ELR (cell line): ENCODE results near the gene YAF2.
A peak's percentile ranks its signal among the peaks of the same experiment; 100 is the strongest.
"Not testable (repeated sequence)": the region's sequence is repeated elsewhere in the genome, so short reads cannot be mapped to it uniquely, and the experiment has no call there.

Source experiments
- DNase-seq: peaks from one replicate; pipeline ENCODE4 v3.0.0-alpha.2; 2015; ENCODE audit warnings: low read depth

The YAF2 gene

DNA sequence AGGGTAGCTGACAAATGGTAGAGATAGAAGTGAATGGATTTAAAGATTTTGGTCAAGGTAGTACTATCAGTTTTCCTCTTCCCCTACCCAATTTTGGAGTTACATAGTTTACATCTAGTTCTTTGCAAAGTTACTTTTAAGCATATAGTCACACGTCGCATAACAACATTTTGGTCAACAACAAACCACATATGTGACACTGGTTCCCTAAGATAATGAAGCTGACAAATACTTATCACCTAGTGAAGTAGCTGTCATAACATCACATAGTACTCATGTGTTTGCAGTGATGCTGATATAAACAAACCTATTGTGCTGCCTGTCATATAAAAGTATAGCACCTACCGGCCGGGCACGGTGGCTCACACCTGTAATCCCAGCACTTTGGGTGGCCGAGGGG, 45.4 kb downstream of the YAF2 start:
- no peak for DNase-seq

DNA sequence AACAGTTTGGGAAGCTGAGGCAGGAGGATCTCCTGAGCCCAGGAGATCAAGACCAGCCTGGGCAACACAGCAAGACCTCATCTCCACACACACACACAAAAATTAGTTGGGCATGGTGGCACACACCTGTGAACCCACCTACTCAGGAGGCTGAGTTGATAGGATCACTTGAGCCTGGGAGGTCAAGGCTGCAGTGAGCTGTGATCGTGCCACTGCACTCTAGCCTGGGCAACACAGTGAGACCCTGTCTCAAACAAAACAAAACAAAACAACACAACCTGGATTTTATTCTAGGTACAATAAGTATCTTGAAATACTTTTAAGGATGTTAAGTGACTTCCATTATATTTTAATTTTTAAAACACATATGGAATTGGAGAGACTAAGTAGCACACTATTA, 45.8 kb downstream of the YAF2 start:
- DNase-seq, result no peak

DNA sequence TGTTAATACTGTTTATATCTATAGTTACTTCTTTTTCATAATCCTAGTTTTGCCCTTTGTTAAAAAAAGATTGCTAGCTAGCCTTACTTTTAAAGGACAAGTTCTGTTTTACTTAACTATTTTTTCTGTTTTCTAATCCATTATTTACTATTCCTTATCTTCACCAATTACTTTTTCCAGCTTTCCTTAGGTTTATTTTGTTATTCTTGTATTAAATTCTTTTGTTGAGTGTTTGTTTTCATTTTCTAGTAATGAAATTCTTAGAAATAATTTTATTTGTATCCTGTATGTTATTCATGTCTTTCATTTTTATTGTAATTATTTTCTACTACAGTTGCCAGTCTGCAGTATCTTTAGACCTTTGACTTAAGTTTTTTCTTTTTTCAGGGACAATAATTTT, 47.7 kb downstream of the YAF2 start:
- DNase-seq, result no peak

DNA sequence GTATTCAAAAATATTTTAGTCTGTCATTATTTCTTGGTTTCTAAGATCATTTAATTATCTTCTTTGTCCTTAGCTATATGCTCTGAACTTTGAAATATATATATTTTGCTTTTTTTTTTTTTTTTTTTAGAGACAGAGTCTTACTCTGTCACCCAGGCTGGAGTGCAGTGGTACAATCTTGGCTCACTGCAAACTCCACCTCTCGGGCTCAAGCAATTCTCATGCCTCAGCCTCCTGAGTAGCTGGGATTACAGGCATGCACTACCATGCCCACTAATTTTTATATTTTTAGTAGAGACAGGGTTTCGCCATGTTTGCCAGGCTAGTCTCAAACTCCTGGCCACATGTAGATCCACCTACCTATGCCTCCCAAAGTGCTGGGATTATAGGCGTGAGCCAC, 49.8 kb downstream of the YAF2 start:
- DNase-seq, result not testable (repeated sequence)

DNA sequence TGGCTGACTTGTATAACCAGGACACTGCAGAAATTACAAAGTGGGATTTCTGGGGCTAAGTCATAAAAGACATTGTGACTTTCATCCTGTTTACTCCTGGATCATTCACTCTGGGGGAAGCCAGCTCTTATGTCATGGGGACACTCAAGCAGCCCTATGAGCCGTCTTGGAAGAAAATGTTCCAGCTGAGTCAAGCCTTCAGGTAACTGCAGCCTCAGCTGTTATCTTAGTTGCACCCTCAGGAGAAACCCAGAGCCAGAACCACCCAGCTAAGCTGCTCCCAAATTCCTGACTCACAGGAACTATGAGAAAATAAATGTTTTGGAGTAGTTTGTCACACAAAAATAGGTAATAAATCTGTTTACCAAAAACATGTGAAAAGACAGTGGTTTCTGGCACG, 50.2 kb downstream of the YAF2 start:
- no peak for DNase-seq

DNA sequence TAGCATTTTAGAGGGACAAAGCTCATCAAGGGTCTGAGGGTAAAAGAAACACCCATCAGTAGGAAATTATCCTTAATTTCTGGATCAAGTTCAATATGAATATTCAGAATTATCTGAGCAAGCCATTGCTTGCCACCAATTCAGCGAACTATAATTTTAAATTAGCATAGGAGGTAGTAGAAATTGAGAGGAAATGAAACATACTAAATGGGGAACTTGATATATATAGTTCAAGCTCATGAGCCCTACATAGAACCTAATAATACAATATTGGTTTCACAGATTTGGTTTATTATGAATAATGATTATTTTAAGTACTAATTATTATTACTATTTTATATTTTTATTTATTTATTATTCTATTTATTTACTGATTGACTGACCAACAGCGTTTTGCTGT, 51.3 kb downstream of the YAF2 start:
- DNase-seq, result no peak

DNA sequence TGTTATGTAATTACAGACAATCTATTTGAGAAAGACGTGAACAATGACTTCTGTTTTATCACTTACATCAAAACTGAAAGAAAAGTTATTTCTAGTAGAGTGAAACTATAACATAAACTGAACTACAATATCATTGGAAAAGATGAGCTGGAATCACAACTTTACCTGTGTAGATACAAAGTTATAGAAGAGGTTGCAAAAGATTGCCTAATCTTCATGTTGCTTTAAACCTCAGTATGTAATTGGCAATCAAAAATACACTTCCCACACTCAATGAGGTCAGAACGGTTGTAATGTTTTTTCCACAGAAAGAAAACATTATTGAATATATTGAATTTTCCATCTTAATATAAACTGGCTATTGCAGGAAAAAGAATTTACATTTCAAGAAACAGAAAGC, 55.7 kb downstream of the YAF2 start:
- DNase-seq, result no peak

DNA sequence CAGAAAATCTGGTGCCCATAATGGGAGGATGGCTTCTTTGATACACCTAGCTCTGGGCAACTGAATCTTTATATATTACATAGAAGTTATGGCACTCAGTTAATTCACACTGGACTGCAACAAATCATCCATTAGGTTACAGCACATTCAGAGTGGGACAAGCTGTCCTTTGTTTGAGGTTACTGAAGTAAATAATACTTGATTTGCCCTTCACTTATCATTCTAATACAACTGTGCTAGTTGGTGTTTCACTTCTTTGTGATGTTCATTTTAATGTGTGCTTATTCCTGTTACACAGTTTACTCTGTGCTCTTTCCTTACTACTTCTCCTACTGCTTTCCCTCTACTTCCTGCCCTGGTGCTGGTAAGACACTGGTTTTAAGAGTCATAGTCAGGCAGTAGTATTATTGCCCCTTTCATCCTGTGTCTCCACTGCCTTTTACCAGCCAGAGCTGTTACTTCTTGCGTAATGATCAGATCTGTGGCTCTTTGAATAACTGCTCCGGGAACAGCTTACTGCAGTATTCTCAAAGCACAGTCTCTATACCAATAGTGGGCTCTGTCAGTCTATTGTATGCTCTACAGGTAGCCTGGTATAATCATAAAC, 57.0 kb downstream of the YAF2 start:
- DNase-seq, result no peak

DNA sequence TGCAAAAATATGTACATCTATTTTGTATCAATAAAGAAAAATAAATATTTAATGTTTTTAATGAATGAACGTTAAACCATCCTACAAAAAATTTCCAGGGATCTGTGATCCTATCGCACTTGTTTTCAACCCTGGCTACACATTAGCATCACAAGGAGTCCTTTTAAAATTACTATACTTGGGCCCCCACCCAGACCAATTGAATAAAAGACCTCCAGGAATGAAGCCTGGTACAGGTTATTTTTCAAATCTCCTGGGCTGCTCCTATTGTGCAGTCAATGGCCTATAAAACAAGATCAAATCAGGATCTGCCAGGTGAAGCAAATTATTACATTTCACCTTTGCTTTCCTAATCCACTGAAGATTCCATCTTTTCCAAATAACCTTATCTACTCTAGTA, 59.9 kb downstream of the YAF2 start:
- DNase-seq, result no peak

DNA sequence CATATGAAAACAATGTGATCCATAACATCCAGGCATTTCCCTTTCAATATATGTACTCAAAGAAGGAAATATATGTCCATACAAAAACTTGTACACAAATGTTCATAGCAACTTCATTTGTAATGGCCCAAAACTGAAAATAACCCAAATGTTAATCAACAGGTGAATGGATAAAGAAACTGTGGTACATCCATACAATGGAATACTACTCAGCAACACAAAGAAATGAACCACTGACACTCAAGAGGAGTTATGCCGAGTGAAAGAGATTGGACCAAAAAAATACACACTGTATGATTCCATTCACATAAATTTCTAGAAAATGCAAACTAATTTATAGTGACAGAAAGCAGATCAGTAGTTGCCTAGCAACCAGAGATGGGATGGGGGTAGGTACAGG, 63.1 kb downstream of the YAF2 start:
- DNase-seq, result no peak

DNA sequence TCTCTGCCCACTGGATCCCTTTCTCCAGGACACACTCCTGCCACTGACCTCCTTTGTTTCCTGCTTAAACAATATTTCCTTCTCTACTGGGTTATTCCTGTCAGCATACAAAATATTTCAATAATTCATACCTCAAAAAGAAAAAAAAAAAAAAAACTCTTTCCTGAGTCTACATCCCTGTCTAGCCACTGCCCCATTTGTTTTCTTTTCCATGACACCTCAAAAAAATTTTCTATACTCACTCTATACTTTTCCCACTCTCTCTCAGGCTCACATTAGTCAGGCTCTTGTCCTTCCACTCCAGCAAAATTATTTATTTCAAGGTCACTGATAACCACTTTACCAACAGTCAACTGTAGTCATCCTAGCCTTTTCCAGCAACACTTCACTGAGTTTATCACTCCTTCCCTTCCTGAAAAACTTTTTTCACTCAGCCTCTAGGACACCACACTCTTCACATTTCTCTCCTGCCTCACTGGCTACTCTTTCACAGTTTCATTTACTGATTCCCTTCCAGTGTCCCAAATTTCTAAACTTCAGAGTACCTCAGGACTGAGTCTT, 64.0 kb downstream of the YAF2 start:
- DNase-seq, result no peak

DNA sequence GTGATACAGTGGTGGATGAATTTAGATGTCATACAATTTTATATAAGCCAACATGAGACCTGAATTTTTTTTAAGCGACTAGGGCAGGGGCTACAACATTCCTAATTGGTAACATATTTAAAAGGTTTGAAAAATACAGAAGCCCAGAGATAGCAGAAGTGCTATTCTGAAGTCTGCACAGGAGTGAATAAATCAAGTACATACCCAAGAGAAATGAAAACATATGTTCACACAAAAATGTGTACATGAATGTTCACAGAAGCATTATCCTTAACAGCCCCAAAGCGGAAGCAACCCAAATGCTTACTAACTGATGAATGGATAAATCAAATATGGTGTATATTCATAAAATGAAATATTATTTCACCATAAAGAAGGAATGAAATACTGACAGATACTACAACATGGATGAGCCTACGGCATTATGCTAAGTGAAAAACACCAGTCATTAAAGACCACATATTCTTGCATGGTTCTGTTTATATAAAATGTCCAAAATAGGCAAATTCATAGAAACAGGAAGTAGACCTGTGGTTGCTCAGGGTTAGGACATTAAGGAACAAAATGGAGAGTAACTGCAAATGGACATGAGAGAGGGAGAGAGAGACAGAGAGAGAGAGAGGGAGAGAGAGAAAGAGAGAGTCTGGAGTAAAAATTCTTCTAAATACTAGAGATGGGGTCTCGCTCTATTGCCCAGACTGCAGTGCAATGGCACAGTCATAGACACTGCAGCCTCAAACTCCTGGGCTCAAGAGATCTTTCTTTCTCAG, 65.4 kb downstream of the YAF2 start:
- no peak for DNase-seq

DNA sequence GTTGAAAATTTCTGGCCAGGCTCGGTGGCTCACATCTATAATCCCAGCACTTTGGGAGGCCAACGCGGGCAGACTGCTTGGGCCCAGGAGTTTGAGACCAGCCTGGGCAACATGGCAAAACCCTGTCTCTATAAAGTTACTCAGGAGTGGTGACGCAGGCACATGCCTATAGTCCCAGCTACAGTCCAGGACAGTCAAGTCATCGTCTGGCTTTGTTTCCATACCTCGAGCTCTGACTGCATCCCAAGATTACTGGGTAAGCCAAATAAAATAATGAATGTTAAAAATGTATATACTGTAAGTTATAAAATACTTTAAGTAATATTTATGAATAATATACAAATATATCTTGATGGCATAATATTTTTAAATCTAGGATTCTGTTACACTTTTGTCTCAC, 70.3 kb downstream of the YAF2 start:
- no peak for DNase-seq

DNA sequence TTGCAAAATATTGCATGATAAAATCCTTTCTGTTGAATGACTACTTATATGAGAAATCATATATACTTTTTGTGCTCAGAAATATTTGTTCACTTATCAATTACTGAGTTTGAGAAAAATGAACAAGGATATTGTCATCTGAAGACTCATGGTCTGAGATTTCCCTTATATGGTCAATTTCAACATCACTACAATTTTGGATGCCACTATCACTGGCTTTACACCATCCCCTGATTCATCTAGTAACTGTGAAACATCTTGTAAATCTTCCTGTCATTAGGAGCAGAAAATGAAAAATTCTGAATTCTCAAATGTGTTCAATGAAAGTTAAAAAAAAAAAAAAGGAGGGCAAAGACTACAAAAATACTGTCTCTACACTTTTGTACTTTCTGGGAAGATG, 71.5 kb downstream of the YAF2 start:
- peak; percentile 16 for DNase-seq

DNA sequence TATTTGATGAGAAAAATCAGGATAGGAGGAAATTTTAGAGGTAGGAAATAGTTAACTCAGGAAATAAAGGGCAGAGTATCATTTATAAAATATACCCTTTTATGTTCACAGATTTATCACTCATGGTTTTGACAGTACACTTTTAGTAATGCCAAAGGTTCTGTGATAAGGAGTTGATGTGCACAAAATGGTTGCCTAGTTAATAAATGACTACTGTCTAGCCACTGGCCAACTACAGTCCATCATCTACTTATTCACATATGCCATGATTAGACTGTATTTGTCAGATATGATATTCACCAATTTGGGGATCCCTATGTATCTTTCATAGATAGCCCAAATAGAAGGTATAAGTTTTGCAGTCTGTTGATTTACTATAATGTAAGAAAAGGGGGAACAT, 74.1 kb downstream of the YAF2 start:
- DNase-seq, result no peak

DNA sequence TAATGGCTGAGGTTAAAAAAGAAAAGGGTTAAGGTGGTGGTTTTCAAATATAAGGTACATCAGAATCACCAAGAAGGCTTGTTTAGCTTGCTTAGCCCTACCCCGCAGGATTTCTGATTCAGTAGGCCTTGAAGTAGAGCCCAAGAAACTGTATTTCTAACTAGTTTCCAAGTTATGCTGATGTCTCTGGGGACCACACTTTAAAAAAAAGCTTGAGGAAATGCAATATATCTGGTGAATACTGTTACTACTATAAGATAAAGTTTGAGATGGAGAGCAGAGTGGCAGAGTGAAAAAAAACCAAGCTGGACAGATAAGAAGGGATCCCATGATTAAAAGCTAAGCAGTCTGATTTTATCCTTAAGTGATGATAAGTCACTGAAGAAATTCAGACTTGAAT, 75.1 kb downstream of the YAF2 start:
- DNase-seq, result no peak

DNA sequence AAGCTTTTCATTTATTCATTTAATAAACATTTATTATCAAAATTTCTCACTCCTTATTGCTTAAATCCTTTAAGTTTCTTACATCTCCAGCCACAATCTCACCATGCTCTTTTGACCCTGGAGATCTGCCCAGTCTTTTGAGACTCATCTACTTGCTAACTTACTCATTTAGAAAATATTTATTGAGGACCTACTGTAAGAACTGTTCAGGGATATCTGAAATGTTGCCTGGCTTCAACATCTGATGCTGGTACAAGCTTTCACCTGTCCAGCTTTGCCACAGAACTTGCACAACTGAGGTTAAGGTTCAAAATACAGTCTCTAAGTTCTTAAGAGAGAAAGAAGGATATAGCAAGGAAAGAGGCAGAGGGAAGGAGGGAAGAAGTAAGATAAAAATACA, 75.9 kb downstream of the YAF2 start:
- DNase-seq, result peak; percentile 66

DNA sequence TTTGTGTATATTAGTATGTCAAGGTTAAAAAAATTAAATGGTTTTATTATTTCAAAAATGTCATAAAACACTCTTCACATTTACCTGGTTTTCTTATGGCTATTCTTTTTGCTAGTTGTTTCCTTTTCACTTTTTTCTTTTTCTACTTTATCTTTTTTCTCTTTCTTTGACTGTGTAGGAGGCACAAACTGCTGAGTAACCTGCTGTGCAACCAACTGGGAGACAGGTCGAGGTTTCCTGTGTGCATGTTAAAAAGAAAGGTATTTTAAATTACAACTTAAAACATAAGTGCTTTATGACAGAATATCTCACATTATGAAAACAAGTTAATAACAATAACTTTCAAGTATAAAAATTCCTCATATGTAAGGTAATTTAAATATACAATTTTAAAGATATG, 76.5 kb downstream of the YAF2 start:
- no peak for DNase-seq

DNA sequence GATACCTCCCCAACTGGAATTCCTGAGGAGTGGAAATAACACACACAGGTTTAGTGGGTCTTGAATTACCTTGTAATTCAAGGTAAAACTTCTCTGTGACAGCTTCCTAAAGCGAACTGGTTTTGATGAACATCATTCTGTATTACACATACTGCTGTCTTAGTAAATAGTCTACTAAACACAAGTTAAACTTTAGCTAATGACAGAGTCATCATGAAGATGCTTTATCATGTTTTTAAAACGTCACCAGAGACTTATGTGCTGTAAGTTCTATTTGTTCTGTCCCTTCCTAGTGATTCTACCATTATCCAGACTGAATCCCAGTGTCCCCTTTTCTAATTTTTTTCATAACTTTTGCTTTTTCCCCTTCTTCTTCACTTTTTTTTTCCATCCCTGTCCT, 81.8 kb downstream of the YAF2 start:
- DNase-seq, result no peak

DNA sequence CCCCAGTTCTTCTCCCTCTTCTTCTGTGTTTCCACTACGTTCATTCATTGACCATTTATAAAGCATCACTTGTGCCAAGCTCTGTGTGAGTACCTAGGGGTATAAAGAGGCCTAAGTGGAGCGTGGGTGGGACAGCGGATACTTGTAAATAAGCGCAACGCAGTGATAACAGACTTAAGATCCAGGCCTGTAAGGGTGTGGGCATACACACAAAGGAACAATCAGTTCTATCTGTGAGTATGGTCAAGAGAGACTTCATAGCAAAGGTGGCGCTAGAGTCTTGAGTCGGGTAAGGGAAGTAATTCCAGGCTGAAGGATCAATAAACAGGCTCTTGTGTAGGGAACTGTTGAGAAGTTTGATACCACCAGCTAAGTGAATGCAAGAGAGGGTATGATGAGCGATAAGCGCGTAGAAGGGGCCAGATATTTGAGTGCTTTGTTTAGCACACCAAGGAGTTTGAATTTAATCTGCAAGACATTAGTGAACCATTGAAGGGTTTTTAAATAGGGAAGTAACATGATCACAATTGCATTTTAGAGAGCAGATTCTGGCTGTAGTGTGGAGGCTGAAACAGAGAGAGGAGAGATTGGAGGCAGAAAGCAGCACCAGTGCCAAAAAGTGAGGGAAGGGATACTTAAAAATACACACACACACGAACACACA, 92.4 kb downstream of the YAF2 start:
- DNase-seq, result peak; percentile 41

DNA sequence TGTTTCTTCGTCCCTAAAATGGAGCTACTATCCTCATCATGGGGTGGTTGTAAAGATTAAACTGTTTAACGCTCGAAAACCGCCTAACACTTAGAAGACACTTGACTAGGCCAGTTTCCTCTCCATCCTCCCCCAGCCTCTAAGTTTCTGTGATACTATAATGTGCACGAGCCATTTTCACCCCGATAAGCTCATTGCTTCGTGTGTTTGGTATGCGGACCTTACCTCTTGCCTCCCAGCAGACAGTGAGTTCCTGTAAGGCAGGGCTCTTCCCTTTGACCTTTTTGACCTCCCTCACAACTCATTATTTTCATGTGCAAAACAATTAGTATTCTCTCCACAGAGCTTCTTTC, 92.9 kb downstream of the YAF2 start:
- DNase-seq, result peak; percentile 37

DNA sequence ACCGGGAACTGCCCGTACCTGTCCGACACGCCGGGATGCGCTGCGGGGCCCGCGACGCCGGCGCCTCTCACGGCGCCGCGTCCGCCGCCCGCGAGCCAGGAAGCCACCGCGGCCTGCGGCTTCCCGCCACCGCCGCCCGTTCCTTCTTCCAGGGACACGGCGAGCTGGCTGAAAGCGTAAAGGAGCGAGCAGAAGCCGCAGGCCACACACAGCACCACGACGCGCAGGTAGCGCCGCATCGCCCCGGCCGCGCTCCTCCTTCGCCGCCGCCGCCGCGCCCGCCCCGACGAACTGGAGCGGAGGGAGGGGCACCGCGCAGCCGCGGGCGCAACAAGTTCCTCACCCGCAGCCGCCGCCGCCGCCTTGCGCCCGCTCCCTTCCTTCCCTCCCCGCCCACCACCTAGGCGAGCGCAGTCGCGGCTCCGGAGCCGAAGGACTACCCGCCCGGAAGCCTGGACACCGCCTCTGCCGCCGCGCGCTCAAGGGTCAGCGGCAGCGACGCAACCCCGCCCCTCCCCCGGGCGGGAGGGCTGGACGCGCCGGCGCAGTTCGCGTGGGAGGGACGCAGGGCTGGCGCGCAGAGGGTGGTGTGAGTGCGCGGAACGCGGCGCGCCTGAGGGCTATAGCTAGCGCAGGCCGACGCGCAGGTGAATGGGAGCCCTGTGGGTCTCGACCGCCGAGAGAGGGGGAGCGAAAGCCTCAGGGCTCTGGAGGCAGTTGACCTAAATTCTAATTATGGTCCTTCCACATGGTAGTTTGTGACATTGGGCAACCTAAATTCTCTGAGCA, 93.4 kb downstream of the YAF2 start, which contains the start of gene GXYLT1:
TSS of gene GXYLT1 (minus strand) at position 467 of the 789 bp plus-strand sequence. CDS start at position 239, 228 bp downstream.
- peak; percentile 95 for DNase-seq

DNA sequence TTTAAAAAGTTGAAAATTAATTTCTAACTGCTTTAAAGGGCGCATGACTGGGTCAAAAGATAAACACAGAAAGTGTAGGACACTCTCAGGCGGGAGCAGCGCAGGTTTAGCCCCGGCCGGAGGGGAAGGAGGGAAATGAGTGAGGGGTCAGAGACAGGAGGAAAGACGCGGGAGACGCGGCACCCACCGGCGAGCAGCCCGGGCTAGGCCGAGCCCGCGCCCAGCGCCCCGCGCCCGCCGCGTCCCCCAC, 94.0 kb downstream of the YAF2 start:
- DNase-seq, result peak; percentile 36
